HepG2 (cell line): Measurements from ENCODE around the gene C1QTNF3. TPM values are rescaled to one million over a fixed set of nuclear protein-coding genes. Genes with fewer than 3 reads are reported as not detected.

Experiments
- FLYWCH1 ChIP-seq: sonication (generic); formaldehyde crosslinking; IDR thresholded peaks from 2 replicates; pipeline ENCODE4 v1.8.1; 2023; ENCODE audit warnings: mild to moderate bottlenecking, missing genetic modification reagents
- HOXD1 ChIP-seq: sonication (generic); formaldehyde crosslinking; IDR thresholded peaks from 2 replicates; pipeline ENCODE4 v1.5.0; 2020; ENCODE audit warnings: missing genetic modification reagents
- MYC ChIP-seq: sonication (generic); formaldehyde crosslinking; IDR thresholded peaks from 2 replicates; pipeline ENCODE4 v1.9.0; 2021; ENCODE audit warnings: missing genetic modification reagents, borderline replicate concordance
- PAF1 ChIP-seq: IDR thresholded peaks from 2 replicates; pipeline ENCODE4 v1.6.1; 2016; ENCODE audit warnings: missing genetic modification reagents, missing compliant biosample characterization
- PAXIP1 ChIP-seq: sonication (generic); formaldehyde crosslinking; conservative IDR thresholded peaks from 2 replicates; pipeline ENCODE4 v1.4.0; 2020; ENCODE audit warnings: mild to moderate bottlenecking, missing genetic modification reagents, moderate library complexity
- PHF21A ChIP-seq: sonication (generic); formaldehyde crosslinking; IDR thresholded peaks from 2 replicates; pipeline ENCODE4 v1.5.0; 2020; ENCODE audit warnings: mild to moderate bottlenecking, missing genetic modification reagents
- RBM39 ChIP-seq: fragments of 200-400 bp; formaldehyde crosslinking; IDR thresholded peaks from one replicate; pipeline ENCODE4 v1.6.1; 2018; ENCODE audit warnings: antibody characterized with exemption, mild to moderate bottlenecking, low read depth, low read length; ENCODE audit not compliant: poor library complexity, severe bottlenecking
- ZFYVE20 ChIP-seq: sonication (generic); formaldehyde crosslinking; IDR thresholded peaks from 2 replicates; pipeline ENCODE4 v1.8.0; 2023; ENCODE audit warnings: low read depth, mild to moderate bottlenecking, moderate library complexity, missing genetic modification reagents, borderline replicate concordance
- ZNF24 ChIP-seq: fragments of 450-650 bp; IDR thresholded peaks from 2 replicates; pipeline ENCODE4 v1.6.1; 2017; ENCODE audit warnings: antibody characterized with exemption, mild to moderate bottlenecking
- ZNF432 ChIP-seq: sonication (generic); formaldehyde crosslinking; IDR thresholded peaks from 2 replicates; pipeline ENCODE4 v1.5.0; 2020; ENCODE audit warnings: missing genetic modification reagents, mild to moderate bottlenecking, borderline replicate concordance
- ZSCAN29 ChIP-seq: sonication (generic); formaldehyde crosslinking; conservative IDR thresholded peaks from 2 replicates; pipeline ENCODE4 v1.4.0; 2020; ENCODE audit warnings: mild to moderate bottlenecking, missing genetic modification reagents
- polyA plus RNA-seq, 8 experiments: library from polyadenylated mRNA; depleted of rRNA in 3 of 8; stranded (reverse) in 7 of 8; unstranded in 1 of 8; fragments of >200 nt; fragmentation: Illumina TruSeq in 4 of 8; extraction: Trizol in 4 of 8; gene quantifications; 2 replicates each; pipeline versions ENCODE4 v1.2.1 to v1.2.3, GENCODE V29; 2011 to 2016; ENCODE audit warnings: low read depth in 4 of 8, missing spikeins in 1 of 8, mixed read lengths in 1 of 8; ENCODE audit not compliant: insufficient read depth in 1 of 8
- total RNA-seq, 5 experiments: library from RNA; depleted of rRNA; stranded (reverse); fragments of >200 nt; fragmentation: Illumina TruSeq; extraction: Trizol; gene quantifications; 2 replicates each; pipeline ENCODE4 v1.2.3, GENCODE V29; 2016; ENCODE audit warnings: low read depth in 1 of 5
- TF ChIP-seq, protein P1 (sequence below): sonication (generic); formaldehyde crosslinking; IDR thresholded peaks from 2 replicates; pipeline ENCODE4 v1.5.0; 2020; ENCODE audit warnings: mild to moderate bottlenecking, missing genetic modification reagents
- TF ChIP-seq, protein P2 (sequence below): sonication (generic); formaldehyde crosslinking; IDR thresholded peaks from 2 replicates; pipeline ENCODE4 v1.5.1; 2020; ENCODE audit warnings: mild to moderate bottlenecking, moderate library complexity, missing genetic modification reagents
- TF ChIP-seq, protein P3 (sequence below): sonication (generic); formaldehyde crosslinking; IDR thresholded peaks from 2 replicates; pipeline ENCODE4 v1.8.0; 2022; ENCODE audit warnings: mild to moderate bottlenecking, missing genetic modification reagents, moderate library complexity

C1QTNF3 gene
- total and polyA plus RNA-seq, 2 of the 13 experiments (the other 11 are each of a cell fraction or from before 2014, with no cell fraction given): 3.3 to 10.8 TPM

- TF ChIP-seq, protein P1, sequence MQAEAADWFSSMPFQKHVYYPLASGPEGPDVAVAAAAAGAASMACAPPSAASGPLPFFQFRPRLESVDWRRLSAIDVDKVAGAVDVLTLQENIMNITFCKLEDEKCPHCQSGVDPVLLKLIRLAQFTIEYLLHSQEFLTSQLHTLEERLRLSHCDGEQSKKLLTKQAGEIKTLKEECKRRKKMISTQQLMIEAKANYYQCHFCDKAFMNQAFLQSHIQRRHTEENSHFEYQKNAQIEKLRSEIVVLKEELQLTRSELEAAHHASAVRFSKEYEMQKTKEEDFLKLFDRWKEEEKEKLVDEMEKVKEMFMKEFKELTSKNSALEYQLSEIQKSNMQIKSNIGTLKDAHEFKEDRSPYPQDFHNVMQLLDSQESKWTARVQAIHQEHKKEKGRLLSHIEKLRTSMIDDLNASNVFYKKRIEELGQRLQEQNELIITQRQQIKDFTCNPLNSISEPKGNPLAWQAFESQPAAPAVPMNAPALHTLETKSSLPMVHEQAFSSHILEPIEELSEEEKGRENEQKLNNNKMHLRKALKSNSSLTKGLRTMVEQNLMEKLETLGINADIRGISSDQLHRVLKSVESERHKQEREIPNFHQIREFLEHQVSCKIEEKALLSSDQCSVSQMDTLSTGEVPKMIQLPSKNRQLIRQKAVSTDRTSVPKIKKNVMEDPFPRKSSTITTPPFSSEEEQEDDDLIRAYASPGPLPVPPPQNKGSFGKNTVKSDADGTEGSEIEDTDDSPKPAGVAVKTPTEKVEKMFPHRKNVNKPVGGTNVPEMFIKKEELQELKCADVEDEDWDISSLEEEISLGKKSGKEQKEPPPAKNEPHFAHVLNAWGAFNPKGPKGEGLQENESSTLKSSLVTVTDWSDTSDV (CRISPR knock-in tag): peak; percentile 94
- TF ChIP-seq ZNF432 (CRISPR knock-in tag) (no peak), ZNF24 (no peak; the same call in 1 of the 2 replicates), PAF1 (CRISPR knock-in tag) (no peak), PAXIP1 (CRISPR knock-in tag) (peak; percentile 86), ZFYVE20 (CRISPR knock-in tag) (0 out of 2 replicates have a peak, but pooled peaks have one; percentile 68), ZSCAN29 (CRISPR knock-in tag) (0 out of 2 replicates have a peak, but pooled peaks have one; percentile 15), PHF21A (CRISPR knock-in tag) (peak; percentile 94), HOXD1 (CRISPR knock-in tag) (no peak), FLYWCH1 (CRISPR knock-in tag) (no peak), MYC (CRISPR knock-in tag) (peak; percentile 80), RBM39 (peak; percentile 90)
- TF ChIP-seq, protein P2, sequence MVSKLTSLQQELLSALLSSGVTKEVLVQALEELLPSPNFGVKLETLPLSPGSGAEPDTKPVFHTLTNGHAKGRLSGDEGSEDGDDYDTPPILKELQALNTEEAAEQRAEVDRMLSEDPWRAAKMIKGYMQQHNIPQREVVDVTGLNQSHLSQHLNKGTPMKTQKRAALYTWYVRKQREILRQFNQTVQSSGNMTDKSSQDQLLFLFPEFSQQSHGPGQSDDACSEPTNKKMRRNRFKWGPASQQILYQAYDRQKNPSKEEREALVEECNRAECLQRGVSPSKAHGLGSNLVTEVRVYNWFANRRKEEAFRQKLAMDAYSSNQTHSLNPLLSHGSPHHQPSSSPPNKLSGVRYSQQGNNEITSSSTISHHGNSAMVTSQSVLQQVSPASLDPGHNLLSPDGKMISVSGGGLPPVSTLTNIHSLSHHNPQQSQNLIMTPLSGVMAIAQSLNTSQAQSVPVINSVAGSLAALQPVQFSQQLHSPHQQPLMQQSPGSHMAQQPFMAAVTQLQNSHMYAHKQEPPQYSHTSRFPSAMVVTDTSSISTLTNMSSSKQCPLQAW (CRISPR knock-in tag): peak; percentile 53
- TF ChIP-seq, protein P3, sequence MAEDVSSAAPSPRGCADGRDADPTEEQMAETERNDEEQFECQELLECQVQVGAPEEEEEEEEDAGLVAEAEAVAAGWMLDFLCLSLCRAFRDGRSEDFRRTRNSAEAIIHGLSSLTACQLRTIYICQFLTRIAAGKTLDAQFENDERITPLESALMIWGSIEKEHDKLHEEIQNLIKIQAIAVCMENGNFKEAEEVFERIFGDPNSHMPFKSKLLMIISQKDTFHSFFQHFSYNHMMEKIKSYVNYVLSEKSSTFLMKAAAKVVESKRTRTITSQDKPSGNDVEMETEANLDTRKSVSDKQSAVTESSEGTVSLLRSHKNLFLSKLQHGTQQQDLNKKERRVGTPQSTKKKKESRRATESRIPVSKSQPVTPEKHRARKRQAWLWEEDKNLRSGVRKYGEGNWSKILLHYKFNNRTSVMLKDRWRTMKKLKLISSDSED (CRISPR knock-in tag): 0 out of 2 replicates have a peak, but pooled peaks have one; percentile 32
Measured at GRCh38 chr5:34007621-34008600, 35.1 kb downstream of the C1QTNF3 start, which contains the start of gene AMACR (continued).
